SK-N-SH (cell line): ENCODE results near the gene OR2B2. TPM values are rescaled to one million over a fixed set of nuclear protein-coding genes. Genes with fewer than 3 reads are reported as not detected.

Source experiments
- CTCF ChIA-PET: fragments of 300-600, 350-600 bp; formaldehyde crosslinking; extraction: SDS; loops from one replicate; lab custom pipeline; 2021; lab: Yijun Ruan, JAX
- POLR2A ChIA-PET: fragments of 350-600 bp; sonication (Branson Sonifier 250); formaldehyde crosslinking; extraction: SDS; loops from one replicate; lab custom pipeline; 2020; ENCODE audit warnings: antibody characterized with exemption, inconsistent platforms; lab: Yijun Ruan, JAX
- DNase-seq: peaks from one replicate; pipeline ENCODE4 v3.0.0; 2012
- H2AFZ ChIP-seq: fragments of 200-600 bp; sonication (generic); 2 replicates; pipeline ENCODE4 v1.8.1; 2016; ENCODE audit warnings: antibody characterized with exemption, mild to moderate bottlenecking, low read depth
- H3F3A ChIP-seq: fragments of 200-600 bp; sonication (generic); replicated peaks from 2 replicates; pipeline ENCODE3; 2016; ENCODE audit warnings: antibody characterized with exemption, mild to moderate bottlenecking; ENCODE audit not compliant: insufficient read depth
- H3K27ac ChIP-seq, 2 experiments: fragments of 200-500 bp in 1 of 2; fragments of 200-600 bp in 1 of 2; sonication (Bioruptor generic) in 1 of 2; sonication (generic), shearing (Covaris generic) in 1 of 2; 2 replicates each; pipeline versions ENCODE4 v1.5.1 to v1.6.1; 2014 to 2016; ENCODE audit warnings: low read depth in 2 of 2, inconsistent platforms in 1 of 2, low read length in 1 of 2, mild to moderate bottlenecking in 1 of 2, mixed read lengths in 1 of 2
- H3K27me3 ChIP-seq: fragments of 200-600 bp; sonication (generic), shearing (Covaris generic); 2 replicates; pipeline ENCODE4 v1.6.1; 2016; ENCODE audit warnings: mixed run types; ENCODE audit not compliant: insufficient read depth
- H3K36me3 ChIP-seq, 2 experiments: fragments of 200-500 bp in 1 of 2; fragments of 200-600 bp in 1 of 2; sonication (Bioruptor generic) in 1 of 2; sonication (generic) in 1 of 2; replicated peaks in 1 of 2; 2 replicates each; pipeline versions ENCODE3 to v1.5.1; 2014 to 2016; ENCODE audit warnings: low read length in 1 of 2, mild to moderate bottlenecking in 1 of 2; ENCODE audit not compliant: insufficient read depth in 2 of 2, control insufficient read depth in 1 of 2
- H3K4me1 ChIP-seq, 2 experiments: fragments of 200-500 bp in 1 of 2; fragments of 200-600 bp in 1 of 2; sonication (Bioruptor generic) in 1 of 2; sonication (generic), shearing (Covaris generic) in 1 of 2; 2 replicates each; pipeline versions ENCODE4 v1.5.1 to v1.6.1; 2014 to 2016; ENCODE audit warnings: low read depth in 1 of 2, low read length in 1 of 2, mixed run types in 1 of 2; ENCODE audit not compliant: insufficient read depth in 2 of 2, control insufficient read depth in 1 of 2
- H3K4me2 ChIP-seq: fragments of 200-600 bp; sonication (generic), shearing (Covaris generic); 2 replicates; pipeline ENCODE4 v1.6.1; 2017; ENCODE audit warnings: mixed run types
- H3K4me3 ChIP-seq, 2 experiments: fragments of 200-500 bp in 1 of 2; fragments of 200-600 bp in 1 of 2; sonication (Bioruptor generic) in 1 of 2; sonication (generic), shearing (Covaris generic) in 1 of 2; 2 replicates each; pipeline versions ENCODE4 v1.5.1 to v1.8.1; 2014 to 2016; ENCODE audit warnings: low read depth in 2 of 2, inconsistent platforms in 1 of 2, low read length in 1 of 2, mild to moderate bottlenecking in 1 of 2, mixed read lengths in 1 of 2, moderate library complexity in 1 of 2
- H3K79me2 ChIP-seq: fragments of 200-600 bp; sonication (generic); 2 replicates; pipeline ENCODE4 v1.8.1; 2017; ENCODE audit warnings: mild to moderate bottlenecking; ENCODE audit not compliant: insufficient read depth
- H3K9ac ChIP-seq: fragments of 200-600 bp; sonication (generic); 2 replicates; pipeline ENCODE4 v1.6.1; 2017; ENCODE audit warnings: mixed run types
- H3K9me2 ChIP-seq: fragments of 200-600 bp; sonication (generic); 2 replicates; pipeline ENCODE4 v1.6.1; 2017; ENCODE audit warnings: mixed run types
- H3K9me3 ChIP-seq: fragments of 200-600 bp; sonication (generic); 2 replicates; pipeline ENCODE4 v1.6.1; 2017; ENCODE audit warnings: mixed run types, mild to moderate bottlenecking, moderate library complexity
- H4K20me1 ChIP-seq: fragments of 200-600 bp; sonication (generic); 2 replicates; pipeline ENCODE4 v1.6.1; 2017; ENCODE audit warnings: mild to moderate bottlenecking, mixed run types; ENCODE audit not compliant: insufficient read depth
- CTCF ChIP-seq: fragments of 200-600 bp; sonication (generic); IDR thresholded peaks from 2 replicates; pipeline ENCODE4 v1.6.1; 2017; ENCODE audit warnings: antibody characterized with exemption, mild to moderate bottlenecking, moderate library complexity
- EP300 ChIP-seq, 2 experiments: IDR thresholded peaks; 2 replicates each; pipeline versions ENCODE4 v1.4.0 to v1.6.1; 2012; ENCODE audit warnings: borderline replicate concordance in 1 of 2, low read depth in 1 of 2, low read length in 1 of 2
- EZH2phosphoT487 ChIP-seq: fragments of 200-600 bp; sonication (generic); IDR thresholded peaks from 2 replicates; pipeline ENCODE4 v1.6.1; 2017; ENCODE audit warnings: low read depth, mixed run types, mild to moderate bottlenecking, antibody characterized with exemption, moderate library complexity, borderline replicate concordance
- FOXJ3 ChIP-seq: sonication (generic); formaldehyde crosslinking; IDR thresholded peaks from 2 replicates; pipeline ENCODE4 v1.5.1; 2020; ENCODE audit warnings: mild to moderate bottlenecking, missing genetic modification reagents
- FOXM1 ChIP-seq: IDR thresholded peaks from 2 replicates; pipeline ENCODE4 v1.4.0; 2012; ENCODE audit warnings: low read depth, mild to moderate bottlenecking
- GABPA ChIP-seq: IDR thresholded peaks from 2 replicates; pipeline ENCODE4 v1.4.0; 2012; ENCODE audit warnings: low read depth, mild to moderate bottlenecking
- GATA2 ChIP-seq: sonication (generic); formaldehyde crosslinking; IDR thresholded peaks from 2 replicates; pipeline ENCODE4 v1.5.0; 2020; ENCODE audit warnings: mild to moderate bottlenecking, missing genetic modification reagents
- MAX ChIP-seq: IDR thresholded peaks from 2 replicates; pipeline ENCODE4 v1.4.0; 2012; ENCODE audit warnings: low read depth
- MEF2A ChIP-seq: IDR thresholded peaks from 2 replicates; pipeline ENCODE4 v1.4.0; 2012; ENCODE audit warnings: low read depth, borderline replicate concordance
- NFIC ChIP-seq: IDR thresholded peaks from 2 replicates; pipeline ENCODE4 v1.4.0; 2012; ENCODE audit warnings: borderline replicate concordance
- POLR2AphosphoS5 ChIP-seq: IDR thresholded peaks from 2 replicates; pipeline ENCODE4 v1.6.1; 2012; ENCODE audit warnings: low read depth, low read length
- RAD21 ChIP-seq: IDR thresholded peaks from 2 replicates; pipeline ENCODE4 v1.6.1; 2012; ENCODE audit warnings: mild to moderate bottlenecking, low read length
- RFX5 ChIP-seq: IDR thresholded peaks from 2 replicates; pipeline ENCODE4 v1.6.1; 2012; ENCODE audit warnings: mild to moderate bottlenecking, improper control_type of control experiment, low read length
- RXRA ChIP-seq: IDR thresholded peaks from 2 replicates; pipeline ENCODE4 v1.4.0; 2012; ENCODE audit warnings: low read depth, mild to moderate bottlenecking, borderline replicate concordance
- SIN3A ChIP-seq: IDR thresholded peaks from 2 replicates; pipeline ENCODE4 v1.6.1; 2012; ENCODE audit warnings: low read depth, mild to moderate bottlenecking, low read length, moderate library complexity, borderline replicate concordance
- SMC3 ChIP-seq: IDR thresholded peaks from 2 replicates; pipeline ENCODE4 v1.6.1; 2012; ENCODE audit warnings: low read depth, low read length, improper control_type of control experiment
- TAF1 ChIP-seq: IDR thresholded peaks from 2 replicates; pipeline ENCODE4 v1.6.1; 2012; ENCODE audit warnings: low read depth, mild to moderate bottlenecking, low read length, moderate library complexity, borderline replicate concordance
- TCF12 ChIP-seq: IDR thresholded peaks from 2 replicates; pipeline ENCODE4 v1.4.0; 2012
- YY1 ChIP-seq: IDR thresholded peaks from 2 replicates; pipeline ENCODE4 v1.4.0; 2012; ENCODE audit warnings: low read depth, mild to moderate bottlenecking
- ZBTB33 ChIP-seq: IDR thresholded peaks from 2 replicates; pipeline ENCODE4 v1.4.0; 2012; ENCODE audit warnings: low read depth, borderline replicate concordance
- WGBS: methylation state at CpG from one replicate; pipeline ENCODE4 v1.1.6; 2017; ENCODE audit warnings: low lambda C conversion rate; 5-methylcytosine and 5-hydroxymethylcytosine counted together
- polyA plus RNA-seq, 3 experiments: library from polyadenylated mRNA; depleted of rRNA; stranded (reverse); fragments of >200 nt; gene quantifications; 2 replicates each; pipeline ENCODE4 v1.2.3, GENCODE V29; 2012
- TF ChIP-seq, protein P1 (sequence below): IDR thresholded peaks from 2 replicates; pipeline ENCODE4 v1.6.1; 2012; ENCODE audit warnings: mild to moderate bottlenecking, low read depth, low read length, moderate library complexity
- TF ChIP-seq, protein P2 (sequence below): IDR thresholded peaks from 2 replicates; pipeline ENCODE4 v1.4.0; 2012; ENCODE audit warnings: low read depth, borderline replicate concordance

The OR2B2 gene
- polyA plus RNA-seq, 1 of the 3 experiments (the other 2 are of a cell fraction) = not detected

GRCh38 chr6:27890445-27891319 is 21.5 kb downstream of the OR2B2 start:
- POLR2A ChIA-PET = interaction anchor here (0.6 to 3.6 kb wide), 35 partner anchors 9 to 1871 kb away, joined by 3 to 127 read pairs (median 8); partner anchors contain the start of gene ZSCAN16
- Histone ChIP-seq H3K9me2 (no peaks in the 10 kb centered on the region), H3K27ac (peak overlapping the region; percentile 84 to 98), H3K27me3 (no peaks in the 10 kb centered on the region), H3K36me3 (no peaks in the 10 kb centered on the region), H4K20me1 (no peaks in the 10 kb centered on the region), H2AFZ (peak overlapping the region; percentile 47; the same call in 1 of the 2 replicates), H3K4me1 (peaks cover 11 to 20% of the 10 kb centered on the region in 2 experiments; a peak in 3 of 4 replicates), H3K9ac (peak overlapping the region; percentile 87), H3K4me3 (peak overlapping the region; percentile 75 to 93), H3K79me2 (peaks cover 16% of the 10 kb centered on the region; the same call in 1 of the 2 replicates), H3K4me2 (peak overlapping the region; percentile 98), H3F3A (peaks cover 50% of the 10 kb centered on the region), H3K9me3 (no peaks in the 10 kb centered on the region)
- under 1% methylated on average over 32 of the region's 50 CpGs for WGBS
- peak; percentile 75 for DNase-seq
- CTCF ChIA-PET = interaction anchor here (0.7 to 1.4 kb wide), 6 partner anchors 17 to 100 kb away, joined by 3 to 4 read pairs (median 3); a partner anchor contains a TSS
- TF ChIP-seq, protein P1, sequence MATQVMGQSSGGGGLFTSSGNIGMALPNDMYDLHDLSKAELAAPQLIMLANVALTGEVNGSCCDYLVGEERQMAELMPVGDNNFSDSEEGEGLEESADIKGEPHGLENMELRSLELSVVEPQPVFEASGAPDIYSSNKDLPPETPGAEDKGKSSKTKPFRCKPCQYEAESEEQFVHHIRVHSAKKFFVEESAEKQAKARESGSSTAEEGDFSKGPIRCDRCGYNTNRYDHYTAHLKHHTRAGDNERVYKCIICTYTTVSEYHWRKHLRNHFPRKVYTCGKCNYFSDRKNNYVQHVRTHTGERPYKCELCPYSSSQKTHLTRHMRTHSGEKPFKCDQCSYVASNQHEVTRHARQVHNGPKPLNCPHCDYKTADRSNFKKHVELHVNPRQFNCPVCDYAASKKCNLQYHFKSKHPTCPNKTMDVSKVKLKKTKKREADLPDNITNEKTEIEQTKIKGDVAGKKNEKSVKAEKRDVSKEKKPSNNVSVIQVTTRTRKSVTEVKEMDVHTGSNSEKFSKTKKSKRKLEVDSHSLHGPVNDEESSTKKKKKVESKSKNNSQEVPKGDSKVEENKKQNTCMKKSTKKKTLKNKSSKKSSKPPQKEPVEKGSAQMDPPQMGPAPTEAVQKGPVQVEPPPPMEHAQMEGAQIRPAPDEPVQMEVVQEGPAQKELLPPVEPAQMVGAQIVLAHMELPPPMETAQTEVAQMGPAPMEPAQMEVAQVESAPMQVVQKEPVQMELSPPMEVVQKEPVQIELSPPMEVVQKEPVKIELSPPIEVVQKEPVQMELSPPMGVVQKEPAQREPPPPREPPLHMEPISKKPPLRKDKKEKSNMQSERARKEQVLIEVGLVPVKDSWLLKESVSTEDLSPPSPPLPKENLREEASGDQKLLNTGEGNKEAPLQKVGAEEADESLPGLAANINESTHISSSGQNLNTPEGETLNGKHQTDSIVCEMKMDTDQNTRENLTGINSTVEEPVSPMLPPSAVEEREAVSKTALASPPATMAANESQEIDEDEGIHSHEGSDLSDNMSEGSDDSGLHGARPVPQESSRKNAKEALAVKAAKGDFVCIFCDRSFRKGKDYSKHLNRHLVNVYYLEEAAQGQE = peak; percentile 31; the same call in 1 of the 2 replicates
- 0 out of 2 replicates have a peak, but pooled peaks have one; percentile 35 for TF ChIP-seq FOXJ3 (CRISPR knock-in tag)
- TF ChIP-seq, protein P2, sequence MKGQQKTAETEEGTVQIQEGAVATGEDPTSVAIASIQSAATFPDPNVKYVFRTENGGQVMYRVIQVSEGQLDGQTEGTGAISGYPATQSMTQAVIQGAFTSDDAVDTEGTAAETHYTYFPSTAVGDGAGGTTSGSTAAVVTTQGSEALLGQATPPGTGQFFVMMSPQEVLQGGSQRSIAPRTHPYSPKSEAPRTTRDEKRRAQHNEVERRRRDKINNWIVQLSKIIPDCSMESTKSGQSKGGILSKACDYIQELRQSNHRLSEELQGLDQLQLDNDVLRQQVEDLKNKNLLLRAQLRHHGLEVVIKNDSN = no peak
- TF ChIP-seq MEF2A = no peak
- no peak for TF ChIP-seq FOXM1
- no peak for TF ChIP-seq RAD21
- peak; percentile 98 for TF ChIP-seq POLR2AphosphoS5
- peak; percentile 65; the same call in 1 of the 2 replicates for TF ChIP-seq MAX
- no peak for TF ChIP-seq EZH2phosphoT487
- TF ChIP-seq RXRA = 0 out of 2 replicates have a peak, but pooled peaks have one; percentile 17
- TF ChIP-seq YY1 = 0 out of 2 replicates have a peak, but pooled peaks have one; percentile 29
- TF ChIP-seq EP300 (IDR thresholded peaks at IDR 0.05; ENCODE audit: borderline replicate concordance in 1 of 2, low read depth in 1 of 2, low read length in 1 of 2) = peak in 1 of 2 experiments; percentile 34; a peak in 1 of 4 replicates
- peak; percentile 75; the same call in 1 of the 2 replicates for TF ChIP-seq RFX5
- no peak; the same call in 1 of the 2 replicates for TF ChIP-seq NFIC
- TF ChIP-seq CTCF = no peak
- TF ChIP-seq TAF1 = peak; percentile 84; the same call in 1 of the 2 replicates
- no peak for TF ChIP-seq GATA2 (CRISPR knock-in tag)
- no peak for TF ChIP-seq GABPA
- no peak for TF ChIP-seq SMC3
- TF ChIP-seq ZBTB33 = peak; percentile 94
- peak; percentile 71; the same call in 1 of the 2 replicates for TF ChIP-seq SIN3A
- TF ChIP-seq TCF12 = peak; percentile 43; the same call in 1 of the 2 replicates
